Mucosa of gallbladder (tissue), 1 donor: Measurements from ENCODE around the gene SSTR1. TPM values are rescaled to one million over a fixed set of nuclear protein-coding genes. Genes with fewer than 3 reads are reported as not detected.

Experiments used
- DNase-seq: peaks from one replicate; pipeline ENCODE4 v3.0.0-alpha.2; 2020; ENCODE audit warnings: low spot score
- total RNA-seq: library from RNA; stranded (reverse); gene quantifications from one replicate; pipeline ENCODE4 v1.2.1, GENCODE V29; 2021
- donor health status: DM: no; HTN: no; CAD: no.

The SSTR1 gene
- total RNA-seq, 1 donor from 2014 or later = 3.4 TPM

DNA sequence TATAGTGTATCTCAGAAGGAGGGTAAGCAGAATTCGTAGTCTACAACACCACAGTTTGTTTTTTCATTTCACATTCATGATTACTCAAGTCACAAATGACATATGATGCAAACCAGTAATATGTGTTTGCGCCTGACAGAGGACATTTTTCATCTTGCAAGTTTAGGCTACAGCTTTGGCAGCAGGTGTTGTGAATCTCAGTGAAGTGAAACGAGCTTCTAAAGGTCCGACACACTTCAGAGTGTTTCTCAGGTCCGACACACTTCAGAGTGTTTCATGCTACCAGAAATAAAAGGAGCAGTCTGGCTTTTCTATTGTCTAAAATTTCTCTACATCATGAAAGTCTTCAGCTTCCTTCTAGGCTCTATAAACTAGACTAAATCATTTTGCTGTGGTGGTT is 25.5 kb downstream of the SSTR1 start:
- DNase-seq = no peak

DNA sequence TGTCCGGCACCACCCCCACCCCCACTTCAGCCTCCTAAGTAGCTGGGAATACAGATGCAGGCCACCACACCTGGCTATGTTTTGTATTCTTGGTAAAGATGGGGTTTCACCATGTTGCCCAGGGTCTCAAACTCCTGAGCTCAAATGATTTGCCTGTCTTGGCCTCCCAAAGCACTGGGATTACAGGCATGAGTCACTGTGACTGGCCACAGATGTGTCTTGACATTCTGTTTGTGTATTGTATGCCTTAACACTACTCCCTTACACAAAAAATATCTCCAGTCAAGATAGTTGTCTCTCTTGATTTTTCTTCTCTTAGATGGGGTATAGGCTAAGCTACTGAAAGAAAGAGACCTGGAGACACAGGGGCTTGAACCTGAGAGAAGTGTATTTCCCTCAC is 30.6 kb downstream of the SSTR1 start:
- DNase-seq = no peak

GRCh38 chr14:38238878-38239277 is 31.2 kb downstream of the SSTR1 start:
- DNase-seq = no peak

DNA sequence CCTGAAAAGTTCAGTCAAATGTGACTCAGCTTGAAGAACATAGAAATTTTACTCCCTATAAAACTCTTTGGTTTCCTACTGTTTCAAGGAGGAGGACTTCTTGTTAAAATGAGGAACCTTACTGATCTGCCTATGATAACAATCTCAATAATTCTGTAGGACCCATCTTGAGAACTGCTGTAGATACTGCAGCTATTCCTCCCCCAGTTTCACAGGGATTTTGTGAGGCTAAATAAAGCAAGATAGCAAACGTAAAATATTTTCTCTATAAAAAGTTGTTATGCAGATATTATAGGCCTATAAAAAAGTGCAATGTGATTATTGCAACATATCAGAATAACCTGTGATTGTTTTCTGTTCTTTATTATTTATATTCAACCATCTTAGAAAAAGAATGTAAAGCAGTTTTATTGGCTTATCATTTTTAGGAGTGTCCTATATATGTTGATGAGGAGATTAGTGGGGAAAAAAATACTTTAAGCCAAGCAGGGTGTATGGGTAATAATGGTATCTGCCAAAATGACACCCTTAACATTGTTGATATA is 36.1 kb downstream of the SSTR1 start:
- DNase-seq = no peak

DNA sequence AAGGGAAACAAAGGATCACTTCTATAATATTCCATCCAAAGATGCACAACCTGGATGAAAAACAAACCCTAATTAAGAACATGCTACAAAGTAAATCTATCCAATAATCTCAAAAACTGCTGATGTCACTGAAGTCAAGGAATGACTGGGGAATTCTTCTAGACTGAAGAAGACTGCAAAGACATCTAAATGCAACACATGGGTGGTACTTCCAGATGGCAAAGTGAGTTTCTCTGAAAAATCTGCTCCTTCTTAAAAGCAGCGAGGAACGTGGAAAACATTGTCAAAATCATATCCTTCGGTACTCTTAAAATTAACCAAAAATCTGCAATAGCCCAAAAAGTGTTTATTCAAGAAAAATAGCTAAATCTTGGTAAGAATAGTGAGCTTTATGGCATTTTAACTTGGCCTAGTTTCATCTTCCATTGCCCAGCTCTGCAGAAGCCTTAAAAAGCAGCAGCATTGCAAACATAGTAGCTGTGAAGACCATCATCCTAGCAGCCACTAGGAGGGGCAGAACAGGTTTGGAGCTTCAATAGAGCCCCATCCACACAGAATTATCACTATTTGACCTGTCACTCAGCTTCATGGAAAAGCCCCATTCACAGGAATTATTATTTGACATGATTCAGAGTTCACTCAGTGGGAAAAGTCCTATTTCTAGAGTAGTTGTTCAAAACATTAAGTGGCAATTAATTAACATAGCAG is 40.8 kb downstream of the SSTR1 start:
- DNase-seq = no peak

- no peak for DNase-seq
These were observed 42.6 kb downstream of the SSTR1 start for GRCh38 chr14:38250331-38250730.

DNA sequence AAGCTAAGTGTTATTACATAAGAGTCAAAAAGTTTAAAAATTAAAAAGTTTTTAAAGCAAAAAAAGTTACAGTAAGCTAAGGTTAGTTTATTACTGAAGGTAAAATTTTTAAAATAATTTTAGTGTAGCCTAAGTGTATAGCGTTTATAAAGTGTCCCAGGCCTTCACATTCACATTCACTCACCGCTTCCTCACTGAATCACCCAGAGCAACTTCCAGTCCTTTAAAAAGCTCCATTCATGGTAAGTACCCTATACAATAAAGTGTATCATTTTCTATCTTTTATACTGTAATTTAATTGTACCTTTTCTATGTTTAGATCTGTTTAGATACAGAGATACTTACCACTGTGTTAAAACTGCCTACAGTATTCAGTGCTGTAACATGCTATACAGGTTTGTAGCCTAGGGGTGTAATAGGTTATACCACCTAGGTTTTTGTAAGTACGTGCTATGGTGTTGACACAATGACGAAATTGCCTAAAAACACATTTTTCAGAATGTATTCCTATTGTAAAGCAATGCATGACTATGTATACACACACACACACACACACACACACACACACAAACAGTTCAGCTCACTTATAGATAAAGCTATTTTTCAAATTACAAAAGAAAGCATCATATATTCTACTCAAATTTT is 44.5 kb downstream of the SSTR1 start:
- no peak for DNase-seq

- DNase-seq = no peak
These were observed 46.0 kb downstream of the SSTR1 start for GRCh38 chr14:38253676-38254075.

DNA sequence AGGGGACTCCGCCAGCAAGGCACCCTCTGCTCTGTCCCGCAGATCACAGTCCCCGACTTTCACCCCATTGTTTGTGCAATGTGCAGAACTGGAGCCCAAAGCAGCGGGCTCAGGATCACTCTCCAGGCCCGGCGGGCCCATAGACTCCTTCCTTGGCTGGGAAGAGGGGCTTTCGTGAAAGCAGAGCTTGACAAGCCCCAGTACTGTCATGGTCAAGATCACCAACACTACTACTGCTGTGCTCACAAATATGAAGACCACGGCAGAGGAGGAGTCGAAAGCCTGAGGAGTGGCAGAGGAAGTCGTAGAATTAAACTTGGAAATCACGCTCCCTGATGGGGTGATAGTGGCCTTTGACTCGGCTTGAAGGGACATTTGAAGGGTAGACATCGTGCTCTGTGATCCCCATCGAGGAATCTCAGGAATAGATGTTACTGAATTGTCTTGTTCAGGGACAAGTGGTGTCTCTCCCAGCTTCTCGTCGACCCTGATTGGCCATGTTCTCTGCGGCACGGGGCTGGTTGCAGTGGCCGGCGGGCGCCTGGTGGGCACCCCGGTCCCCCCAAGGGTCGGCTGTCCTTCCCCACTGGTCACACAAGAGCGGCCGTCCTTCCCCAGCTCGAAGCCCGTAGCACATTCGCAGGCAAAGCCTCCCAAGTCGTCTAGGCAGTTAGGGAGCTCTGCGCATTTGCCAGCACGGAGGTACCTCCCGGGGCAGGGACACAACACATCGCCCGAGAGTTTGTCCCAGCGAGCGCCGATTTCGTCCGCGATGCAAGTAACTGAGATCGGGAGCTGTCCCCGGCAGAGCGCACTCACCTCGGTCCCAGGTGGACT is 47.1 kb downstream of the SSTR1 start:
- no peak for DNase-seq

DNA sequence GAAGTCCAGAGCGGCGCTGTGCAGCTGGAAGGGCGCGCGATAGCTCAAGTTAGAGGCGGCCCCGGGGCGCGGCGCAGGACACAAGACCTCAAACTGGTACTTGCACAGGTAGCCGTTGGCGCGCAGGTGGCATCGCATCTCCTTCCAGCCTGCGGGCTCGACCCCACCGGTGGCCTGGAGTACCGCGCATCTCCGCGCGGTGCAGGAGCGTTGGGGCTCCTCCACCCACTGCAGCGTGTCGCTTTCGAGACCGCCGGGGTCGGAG is 47.6 kb downstream of the SSTR1 start:
- no peak for DNase-seq

- peak; percentile 26 for DNase-seq
These were observed 48.2 kb downstream of the SSTR1 start, which contains the start of gene CLEC14A for GRCh38 chr14:38255673-38256532. Gene CLEC14A (minus strand): TSS chr14:38256093. CDS start chr14:38256022, 71 bp downstream.

GRCh38 chr14:38256533-38256840 is 48.8 kb downstream of the SSTR1 start:
- no peak for DNase-seq

DNA sequence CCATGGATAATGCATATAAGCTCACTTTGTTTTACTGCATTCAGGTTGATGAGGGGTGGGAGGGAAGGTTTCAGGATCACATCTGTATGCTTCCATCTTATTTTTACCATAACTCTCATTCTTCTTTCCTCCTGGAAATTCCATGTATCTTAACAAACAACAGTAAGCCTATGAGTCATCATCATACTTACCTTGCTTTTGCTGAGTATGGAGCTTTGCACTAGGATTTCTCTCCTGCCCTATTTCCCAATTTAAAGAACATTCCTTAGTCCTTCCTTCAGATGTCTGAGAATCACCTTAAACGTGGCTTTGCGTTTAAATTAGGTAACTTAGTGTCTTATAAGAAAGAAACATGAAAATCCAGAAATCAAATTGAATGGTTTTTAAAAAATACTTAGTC is 49.8 kb downstream of the SSTR1 start:
- no peak for DNase-seq

- no peak for DNase-seq
These were observed 53.9 kb downstream of the SSTR1 start for GRCh38 chr14:38261620-38262019.

Other genes starting within 250 kb of the SSTR1 start
- 18.6 TPM for gene CLEC14A, start 48.2 kb downstream of the SSTR1 start, total RNA-seq